B cell (primary cell): ENCODE measurements around the gene PLCD4. TPM values are rescaled to one million over a fixed set of nuclear protein-coding genes. Genes with fewer than 3 reads are reported as not detected.

Experiments
- ATAC-seq: fragments of 200-7000 bp; cut with Tn5 transposase; one replicate; pipeline ENCODE4 v1.10.0; 2021; ENCODE audit warnings: low read depth, mild to moderate bottlenecking, moderate number of reproducible peaks, moderate library complexity
- CTCF ChIA-PET: fragments of 350-600 bp; sonication (Branson Sonifier 250); formaldehyde crosslinking; loops from one replicate; lab custom pipeline; 2021; ENCODE audit warnings: antibody characterized with exemption, inconsistent platforms; lab: Charles Lee
- POLR2A ChIA-PET: fragments of 350-600 bp; sonication (Branson Sonifier 250); formaldehyde crosslinking; loops from one replicate; lab custom pipeline; 2021; ENCODE audit warnings: antibody characterized with exemption; lab: Charles Lee
- DNase-seq: peaks from one replicate; pipeline ENCODE4 v3.0.0; 2013
- H2AFZ ChIP-seq: 2 replicates; pipeline ENCODE4 v1.6.1; 2012; ENCODE audit warnings: mild to moderate bottlenecking, low read depth, low read length; ENCODE audit not compliant: insufficient read depth, poor library complexity, severe bottlenecking
- H3K27ac ChIP-seq, 2 donors: 1 replicate in 1 of 2; 2 replicates in 1 of 2; pipeline ENCODE4 v1.5.1; 2012 to 2013; ENCODE audit warnings: low read length in 2 of 2, mild to moderate bottlenecking in 2 of 2, moderate library complexity in 1 of 2
- H3K27me3 ChIP-seq, 4 experiments: fragments of 200-600 bp in 1 of 4; sonication (generic) in 1 of 4; replicated peaks in 1 of 4; 1 replicate in 2 of 4; 2 replicates in 2 of 4; pipeline versions ENCODE4 v1.6.1 to v1.7.0; 2013 to 2016; ENCODE audit warnings: low read length in 3 of 4, mild to moderate bottlenecking in 2 of 4, mixed read lengths in 1 of 4, moderate library complexity in 1 of 4; ENCODE audit not compliant: insufficient read depth in 4 of 4, control insufficient read depth in 3 of 4; ENCODE audit errors: control extremely low read depth in 1 of 4
- H3K36me3 ChIP-seq, 2 experiments: replicated peaks in 1 of 2; 1 replicate in 1 of 2; 2 replicates in 1 of 2; pipeline versions ENCODE4 v1.6.1 to v1.7.1; 2013; ENCODE audit warnings: low read length in 1 of 2; ENCODE audit not compliant: insufficient read depth in 2 of 2, control insufficient read depth in 1 of 2; ENCODE audit errors: control extremely low read depth in 1 of 2, extremely low read depth in 1 of 2
- H3K4me1 ChIP-seq, 2 donors: fragments of 200-600 bp in 1 of 2; sonication (generic) in 1 of 2; 1 replicate in 1 of 2; 2 replicates in 1 of 2; pipeline versions ENCODE4 v1.5.1 to v1.6.1; 2013 to 2017; ENCODE audit warnings: low read length in 2 of 2; ENCODE audit not compliant: control insufficient read depth in 2 of 2, insufficient read depth in 2 of 2
- H3K4me2 ChIP-seq: replicated peaks from 2 replicates; pipeline ENCODE3; 2012; ENCODE audit warnings: mild to moderate bottlenecking, low read depth, low read length; ENCODE audit not compliant: poor library complexity, severe bottlenecking
- H3K4me3 ChIP-seq, 5 experiments: fragments of 200-600 bp in 1 of 5; sonication (generic) in 1 of 5; 1 replicate in 3 of 5; 2 replicates in 2 of 5; pipeline versions ENCODE4 v1.5.1 to v1.7.0; 2011 to 2016; ENCODE audit warnings: low read length in 4 of 5, mild to moderate bottlenecking in 4 of 5, low read depth in 2 of 5, control low read depth in 1 of 5, moderate library complexity in 1 of 5; ENCODE audit not compliant: insufficient read depth in 1 of 5; ENCODE audit errors: control extremely low read depth in 1 of 5, extremely low read depth in 1 of 5
- H3K79me2 ChIP-seq: fragments of 200-600 bp; sonication (generic); one replicate; pipeline ENCODE4 v1.6.0; 2016; ENCODE audit warnings: low read length; ENCODE audit not compliant: control insufficient read depth, insufficient read depth
- H3K9ac ChIP-seq: fragments of 200-600 bp; sonication (generic); 2 replicates; pipeline ENCODE4 v1.6.1; 2017; ENCODE audit warnings: mild to moderate bottlenecking, low read length, moderate library complexity
- H3K9me3 ChIP-seq, 3 donors: one replicate each; pipeline versions ENCODE4 v1.6.1 to v1.7.1; 2013; ENCODE audit warnings: low read length in 2 of 3; ENCODE audit not compliant: control insufficient read depth in 2 of 3, insufficient read depth in 1 of 3; ENCODE audit errors: control extremely low read depth in 1 of 3
- H4K20me1 ChIP-seq: 2 replicates; pipeline ENCODE4 v1.6.0; 2012; ENCODE audit warnings: mild to moderate bottlenecking, low read length; ENCODE audit not compliant: insufficient read depth, control insufficient read depth, poor library complexity, severe bottlenecking
- H3K27ac Mint-ChIP-seq: one replicate; pipeline ENCODE4 v1.8.0; 2021; ENCODE audit warnings: mixed read lengths
- H3K27me3 Mint-ChIP-seq: one replicate; pipeline ENCODE4 v1.8.0; 2021; ENCODE audit warnings: mixed read lengths
- H3K4me1 Mint-ChIP-seq: one replicate; pipeline ENCODE4 v1.8.0; 2021; ENCODE audit warnings: mixed read lengths
- H3K4me3 Mint-ChIP-seq: one replicate; pipeline ENCODE4 v1.8.0; 2021; ENCODE audit warnings: mixed read lengths
- H3K9me3 Mint-ChIP-seq: one replicate; pipeline ENCODE4 v1.8.0; 2022; ENCODE audit warnings: mixed read lengths; ENCODE audit not compliant: insufficient read depth
- CTCF ChIP-seq: fragments of 200-600 bp; IDR thresholded peaks from one replicate; pipeline ENCODE4 v1.8.0; 2022; ENCODE audit warnings: antibody characterized with exemption, mild to moderate bottlenecking
- EZH2 ChIP-seq: IDR thresholded peaks from 2 replicates; pipeline ENCODE4 v1.6.1; 2012; ENCODE audit warnings: borderline replicate concordance, low read depth, mild to moderate bottlenecking, moderate library complexity, low read length; ENCODE audit not compliant: insufficient read depth, poor library complexity, severe bottlenecking
- WGBS: methylation state at CpG from one replicate; pipeline ENCODE4 v1.1.5; 2013; ENCODE audit warnings: missing lambda C conversion rate; ENCODE audit not compliant: insufficient coverage; 5-methylcytosine and 5-hydroxymethylcytosine counted together
- intact Hi-C: fragments of 100-400 bp; cut with micrococcal nuclease; formaldehyde crosslinking; loops from one replicate; pipeline ENCODE4 v1.10.0; 2022
- polyA plus RNA-seq: library from polyadenylated mRNA; depleted of rRNA; stranded (reverse); fragments of >200 nt; gene quantifications from 2 replicates; pipeline ENCODE4 v1.2.3, GENCODE V29; 2012
- total RNA-seq, 2 donors: library from RNA; stranded (reverse); fragments of 120-200 nt in 1 of 2; gene quantifications; 1 replicate in 1 of 2; 2 replicates in 1 of 2; pipeline versions ENCODE4 v1.2.3 to v1.2.4, GENCODE V29; 2013 to 2022

Gene PLCD4
- total and polyA plus RNA-seq, 2 donors (not counting 1 experiment from before 2014, with no cell fraction given) = 0.25 to 0.62 TPM

- CTCF ChIA-PET = interaction anchor here (0.6 kb wide), 1 partner anchor 90 kb away, joined by 3 read pairs; no protein-coding TSS in a partner anchor
Observed at GRCh38 chr2:218568190-218569037, 39.3 kb upstream of the PLCD4 start, which contains the start of the genes CNOT9 and USP37. Gene CNOT9 (plus strand): TSS chr2:218568839. CDS start chr2:218568955, 116 bp downstream. Gene USP37 (minus strand): TSS chr2:218568351. CDS start chr2:218558653, 9,698 bp downstream.

More at GRCh38 chr2:218568190-218569037, 39.3 kb upstream of the PLCD4 start, which contains the start of the genes CNOT9 and USP37:
- peak within 1 kb of the TSS; percentile 96 for H3K4me3 Mint-ChIP-seq
- POLR2A ChIA-PET = no interaction called here
- intact Hi-C loops = loop anchor here (1.0 to 5.0 kb wide), 12 partner anchors 91 to 930 kb away; partner anchors contain the start of genes AAMP, ARPC2, BCS1L and CNPPD1
- H3K27ac Mint-ChIP-seq = peak within 1 kb of the TSS; percentile 100
- peak within 1 kb of the TSS; percentile 65 to 91 (median 84) for H3K4me3 ChIP-seq
- H3K9ac ChIP-seq = peak within 1 kb of the TSS; percentile 98
- peak within 1 kb of the TSS; percentile 93 to 95 for H3K27ac ChIP-seq
- under 1% methylated on average over 76 of the region's 77 CpGs for WGBS
- TF ChIP-seq EZH2 (no peak), CTCF (no peak)
- peaks cover 29 to 31% of the 10 kb centered on the region in 2 donors for H3K4me1 ChIP-seq
- peak; percentile 100 for DNase-seq
- peak within 1 kb of the TSS; percentile 83 for H2AFZ ChIP-seq
- H3K9me3 ChIP-seq = no peaks in the 10 kb centered on the region
- H3K9me3 Mint-ChIP-seq = no peaks in the 10 kb centered on the region
- H4K20me1 ChIP-seq = no peaks in the 10 kb centered on the region
- no peaks in the 10 kb centered on the region for H3K27me3 Mint-ChIP-seq
- ATAC-seq = peak; percentile 92
- no peaks in the 10 kb centered on the region for H3K27me3 ChIP-seq
- H3K4me2 ChIP-seq = peak within 1 kb of the TSS; percentile 94
- peaks cover 0 to 15% of the 10 kb centered on the region in 2 experiments for H3K36me3 ChIP-seq
- H3K4me1 Mint-ChIP-seq = peaks cover 56% of the 10 kb centered on the region
- peaks cover 94% of the 10 kb centered on the region for H3K79me2 ChIP-seq
